ENCODE measurements around the gene PLEKHG4B. TPM values are rescaled to one million over a fixed set of nuclear protein-coding genes. Genes with fewer than 3 reads are reported as not detected.
"Not testable (repeated sequence)": the region's sequence is repeated elsewhere in the genome, so short reads cannot be mapped to it uniquely, and the experiment has no call there.

PLEKHG4B gene
- total RNA-seq, 1 donor = under 0.01 TPM

GRCh38 chr5:99815-100214, 7.8 kb downstream of the PLEKHG4B start:
- no peaks in the 10 kb centered on the region for H3K9me3 ChIP-seq (ENCODE audit: low read depth, low read length)

GRCh38 chr5:102411-103043, 10.6 kb downstream of the PLEKHG4B start:
- Histone ChIP-seq H3K4me3 (ENCODE audit: low read length) (no peak overlapping the region), H3K4me1 (ENCODE audit: insufficient read depth, low read length) (no peaks in the 10 kb centered on the region), H3K9me3 (ENCODE audit: low read depth, low read length) (no peaks in the 10 kb centered on the region), H3K27me3 (ENCODE audit: insufficient read depth, low read length) (peaks cover 5% of the 10 kb centered on the region)

More at GRCh38 chr5:99815-100214, 7.8 kb downstream of the PLEKHG4B start:
- no peak overlapping the region for H3K4me3 ChIP-seq (ENCODE audit: low read length)
- H3K4me1 ChIP-seq (ENCODE audit: insufficient read depth, low read length) = no peaks in the 10 kb centered on the region
- H3K27me3 ChIP-seq (ENCODE audit: insufficient read depth, low read length) = peaks cover 5% of the 10 kb centered on the region

- not testable (repeated sequence) for H3K27me3 ChIP-seq (ENCODE audit: insufficient read depth, low read length); H3K4me3 ChIP-seq (ENCODE audit: low read length); H3K9me3 ChIP-seq (ENCODE audit: low read depth, low read length); H3K4me1 ChIP-seq (ENCODE audit: insufficient read depth, low read length)
Observed at GRCh38 chr5:104106-104505, 12.1 kb downstream of the PLEKHG4B start.

- Histone ChIP-seq H3K4me3 (ENCODE audit: low read length) (no peak overlapping the region), H3K4me1 (ENCODE audit: insufficient read depth, low read length) (no peaks in the 10 kb centered on the region), H3K9me3 (ENCODE audit: low read depth, low read length) (no peaks in the 10 kb centered on the region), H3K27me3 (ENCODE audit: insufficient read depth, low read length) (no peaks in the 10 kb centered on the region)
Observed at GRCh38 chr5:104778-105296, 12.9 kb downstream of the PLEKHG4B start.

- Histone ChIP-seq H3K4me3 (ENCODE audit: low read length) (no peak overlapping the region), H3K4me1 (ENCODE audit: insufficient read depth, low read length) (no peaks in the 10 kb centered on the region), H3K9me3 (ENCODE audit: low read depth, low read length) (no peaks in the 10 kb centered on the region), H3K27me3 (ENCODE audit: insufficient read depth, low read length) (no peaks in the 10 kb centered on the region)
Observed at GRCh38 chr5:105504-106070, 13.6 kb downstream of the PLEKHG4B start.

- Histone ChIP-seq H3K27me3 (ENCODE audit: insufficient read depth, low read length) (no peaks in the 10 kb centered on the region), H3K4me1 (ENCODE audit: insufficient read depth, low read length) (no peaks in the 10 kb centered on the region), H3K9me3 (ENCODE audit: low read depth, low read length) (no peaks in the 10 kb centered on the region), H3K4me3 (ENCODE audit: low read length) (no peak overlapping the region)
Observed at GRCh38 chr5:106587-106986, 14.6 kb downstream of the PLEKHG4B start.

GRCh38 chr5:107526-107925, 15.6 kb downstream of the PLEKHG4B start:
- Histone ChIP-seq H3K27me3 (ENCODE audit: insufficient read depth, low read length) (no peaks in the 10 kb centered on the region), H3K4me1 (ENCODE audit: insufficient read depth, low read length) (no peaks in the 10 kb centered on the region), H3K9me3 (ENCODE audit: low read depth, low read length) (no peaks in the 10 kb centered on the region), H3K4me3 (ENCODE audit: low read length) (no peak overlapping the region)

- no peaks in the 10 kb centered on the region for H3K27me3 ChIP-seq (ENCODE audit: insufficient read depth, low read length)
- no peaks in the 10 kb centered on the region for H3K9me3 ChIP-seq (ENCODE audit: low read depth, low read length)
- H3K4me3 ChIP-seq (ENCODE audit: low read length) = no peak overlapping the region
- H3K4me1 ChIP-seq (ENCODE audit: insufficient read depth, low read length) = no peaks in the 10 kb centered on the region
Observed at GRCh38 chr5:109826-110225, 17.9 kb downstream of the PLEKHG4B start.

GRCh38 chr5:110270-110888, 18.4 kb downstream of the PLEKHG4B start:
- Histone ChIP-seq H3K9me3 (ENCODE audit: low read depth, low read length) (no peaks in the 10 kb centered on the region), H3K27me3 (ENCODE audit: insufficient read depth, low read length) (no peaks in the 10 kb centered on the region), H3K4me1 (ENCODE audit: insufficient read depth, low read length) (no peaks in the 10 kb centered on the region), H3K4me3 (ENCODE audit: low read length) (no peak overlapping the region)

GRCh38 chr5:111171-111570, 19.2 kb downstream of the PLEKHG4B start:
- Histone ChIP-seq H3K4me3 (ENCODE audit: low read length) (no peak overlapping the region), H3K9me3 (ENCODE audit: low read depth, low read length) (no peaks in the 10 kb centered on the region), H3K4me1 (ENCODE audit: insufficient read depth, low read length) (no peaks in the 10 kb centered on the region), H3K27me3 (ENCODE audit: insufficient read depth, low read length) (no peaks in the 10 kb centered on the region)

- Histone ChIP-seq H3K9me3 (ENCODE audit: low read depth, low read length) (peaks cover 6% of the 10 kb centered on the region), H3K4me3 (ENCODE audit: low read length) (no peak overlapping the region), H3K27me3 (ENCODE audit: insufficient read depth, low read length) (no peaks in the 10 kb centered on the region), H3K4me1 (ENCODE audit: insufficient read depth, low read length) (no peaks in the 10 kb centered on the region)
Observed at GRCh38 chr5:119486-120097, 27.6 kb downstream of the PLEKHG4B start.

GRCh38 chr5:121432-121831, 29.5 kb downstream of the PLEKHG4B start:
- peaks cover 6% of the 10 kb centered on the region for H3K9me3 ChIP-seq (ENCODE audit: low read depth, low read length)

GRCh38 chr5:125815-126214, 33.8 kb downstream of the PLEKHG4B start:
- H3K4me3 ChIP-seq (ENCODE audit: low read length) = no peak overlapping the region
- H3K4me1 ChIP-seq (ENCODE audit: insufficient read depth, low read length) = no peaks in the 10 kb centered on the region
- peaks cover 6% of the 10 kb centered on the region for H3K9me3 ChIP-seq (ENCODE audit: low read depth, low read length)
- no peaks in the 10 kb centered on the region for H3K27me3 ChIP-seq (ENCODE audit: insufficient read depth, low read length)

More at GRCh38 chr5:121432-121831, 29.5 kb downstream of the PLEKHG4B start:
- H3K4me1 ChIP-seq (ENCODE audit: insufficient read depth, low read length) = no peaks in the 10 kb centered on the region
- no peak overlapping the region for H3K4me3 ChIP-seq (ENCODE audit: low read length)
- no peaks in the 10 kb centered on the region for H3K27me3 ChIP-seq (ENCODE audit: insufficient read depth, low read length)

GRCh38 chr5:126806-127205, 34.8 kb downstream of the PLEKHG4B start:
- peaks cover under 1% of the 10 kb centered on the region for H3K9me3 ChIP-seq (ENCODE audit: low read depth, low read length)
- H3K4me3 ChIP-seq (ENCODE audit: low read length) = no peak overlapping the region
- H3K27me3 ChIP-seq (ENCODE audit: insufficient read depth, low read length) = no peaks in the 10 kb centered on the region
- H3K4me1 ChIP-seq (ENCODE audit: insufficient read depth, low read length) = no peaks in the 10 kb centered on the region

GRCh38 chr5:127886-128285, 35.9 kb downstream of the PLEKHG4B start:
- no peak overlapping the region for H3K4me3 ChIP-seq (ENCODE audit: low read length)
- H3K4me1 ChIP-seq (ENCODE audit: insufficient read depth, low read length) = no peaks in the 10 kb centered on the region
- no peaks in the 10 kb centered on the region for H3K27me3 ChIP-seq (ENCODE audit: insufficient read depth, low read length)
- H3K9me3 ChIP-seq (ENCODE audit: low read depth, low read length) = no peaks in the 10 kb centered on the region
